Germinal center (tissue), 1 donor: ENCODE measurements around the gene FANCB.

Experiments
- DNase-seq: peaks from one replicate; pipeline ENCODE4 v3.0.0; 2012; ENCODE audit warnings: mixed read lengths, low spot score

Gene FANCB

DNA sequence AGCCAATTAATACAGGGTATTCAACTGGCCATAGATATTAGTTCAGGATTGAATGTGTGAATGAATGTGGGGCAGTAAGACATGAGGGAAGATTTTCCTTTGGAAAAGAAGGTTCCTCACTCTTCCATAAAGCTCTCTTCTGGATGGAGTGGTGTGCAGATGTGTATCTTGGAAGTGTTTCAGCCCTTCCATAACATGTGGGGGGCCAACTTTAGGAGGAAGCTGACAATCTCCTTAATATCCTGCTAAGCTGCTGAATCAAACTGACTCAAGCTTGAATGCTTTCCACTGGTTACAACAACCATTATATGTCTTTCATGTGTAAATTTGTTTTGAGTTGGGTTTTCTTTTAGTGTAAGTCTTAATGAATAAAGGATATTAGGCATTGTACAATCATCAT is 40.3 kb downstream of the FANCB start:
- no peak for DNase-seq

DNA sequence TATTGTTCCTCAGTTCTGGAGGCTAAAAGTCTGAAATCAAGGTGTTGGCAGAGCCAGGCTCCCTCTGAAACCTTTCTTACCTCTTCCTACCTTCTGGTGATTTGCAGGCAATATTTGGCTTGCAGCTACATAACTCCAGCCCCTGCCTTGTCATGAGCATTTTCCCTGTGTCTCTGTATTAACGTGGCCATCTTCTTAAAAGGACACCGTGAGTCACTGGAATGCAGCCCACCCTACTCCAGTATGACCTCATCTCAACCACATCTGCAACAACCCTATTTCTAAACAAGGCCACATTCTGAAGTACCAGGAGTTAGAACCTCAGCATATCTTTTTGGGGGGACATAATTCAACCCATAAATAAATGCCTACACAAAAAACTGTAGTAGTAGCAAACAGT is 40.7 kb downstream of the FANCB start:
- DNase-seq: no peak

DNA sequence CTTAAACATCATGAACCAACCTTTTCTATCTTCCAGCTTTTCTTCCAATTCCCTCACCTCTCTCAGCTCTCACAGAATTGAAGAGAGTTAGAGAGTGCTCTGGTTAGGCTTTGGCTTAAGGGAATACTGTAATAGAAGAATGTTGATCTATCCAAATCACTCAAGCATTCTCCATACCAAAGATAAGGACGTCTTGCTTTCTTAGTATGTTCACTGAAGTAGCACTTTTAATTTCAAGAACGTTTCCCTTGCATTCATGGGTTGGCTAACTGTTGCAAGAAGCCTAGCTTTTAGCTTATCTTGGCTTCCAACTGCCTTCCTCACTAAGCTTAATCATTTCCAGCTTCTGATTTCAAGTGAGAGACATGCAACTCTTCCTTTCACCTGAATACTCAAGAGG is 43.2 kb downstream of the FANCB start:
- no peak for DNase-seq

DNA sequence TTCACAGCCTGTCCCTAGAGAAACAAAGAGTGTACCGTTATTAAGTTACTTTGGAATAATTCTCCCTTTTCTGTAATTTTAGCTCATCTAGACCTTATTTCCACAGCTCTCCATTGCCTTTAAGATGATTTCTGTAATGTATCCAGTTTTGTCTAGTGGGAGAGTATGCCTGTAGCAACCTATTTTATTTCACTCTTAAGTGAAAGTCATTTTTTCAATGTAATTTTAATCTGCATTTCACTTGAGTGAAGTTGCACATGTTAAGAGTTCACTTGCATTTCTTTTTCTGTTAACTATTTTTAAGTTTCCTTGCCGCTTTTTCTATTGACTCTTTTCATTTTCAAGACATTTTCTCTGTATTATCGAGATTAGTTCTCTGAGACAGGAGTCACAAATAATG is 46.5 kb downstream of the FANCB start:
- no peak for DNase-seq

DNA sequence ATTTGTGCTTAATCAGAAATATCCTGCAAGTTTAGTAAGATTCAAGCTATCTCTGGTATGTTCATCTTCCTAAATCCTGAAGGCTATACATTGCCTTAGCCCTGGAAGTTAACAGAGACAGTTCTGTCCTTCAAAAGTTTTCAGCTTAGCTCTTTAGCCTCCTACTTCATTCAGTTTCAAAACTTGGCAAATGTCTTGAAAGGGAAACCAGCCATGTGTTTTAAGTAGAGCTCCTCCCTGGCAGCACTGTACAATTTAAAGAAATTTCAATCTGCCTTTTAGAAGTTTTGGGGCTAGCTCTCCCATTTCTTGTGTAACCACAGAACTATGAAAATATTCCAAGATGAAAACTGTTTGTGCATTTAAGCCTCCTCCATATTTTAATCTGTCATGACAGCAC is 47.0 kb downstream of the FANCB start:
- DNase-seq: no peak

DNA sequence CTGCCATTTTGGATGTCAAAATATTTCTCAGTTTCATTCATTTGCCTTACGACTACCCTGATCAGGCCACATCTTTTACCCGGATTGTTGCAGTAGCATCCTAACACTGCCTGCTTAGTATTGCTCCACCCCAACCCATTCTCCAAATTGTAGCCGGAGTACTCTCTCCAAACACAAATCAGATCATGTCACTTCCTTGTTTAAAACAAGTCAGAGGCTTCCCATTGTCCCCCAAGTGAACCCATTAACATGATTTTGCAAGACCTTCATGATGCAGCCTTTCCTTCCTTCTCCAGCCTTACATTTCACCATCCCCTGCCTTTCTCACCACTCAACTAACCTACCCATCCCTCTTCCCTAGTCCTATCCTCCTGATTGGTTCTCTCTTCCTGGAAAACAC is 53.1 kb downstream of the FANCB start:
- DNase-seq: no peak

GRCh38 chrX:14817571-14817970 is 55.3 kb downstream of the FANCB start:
- DNase-seq: no peak

DNA sequence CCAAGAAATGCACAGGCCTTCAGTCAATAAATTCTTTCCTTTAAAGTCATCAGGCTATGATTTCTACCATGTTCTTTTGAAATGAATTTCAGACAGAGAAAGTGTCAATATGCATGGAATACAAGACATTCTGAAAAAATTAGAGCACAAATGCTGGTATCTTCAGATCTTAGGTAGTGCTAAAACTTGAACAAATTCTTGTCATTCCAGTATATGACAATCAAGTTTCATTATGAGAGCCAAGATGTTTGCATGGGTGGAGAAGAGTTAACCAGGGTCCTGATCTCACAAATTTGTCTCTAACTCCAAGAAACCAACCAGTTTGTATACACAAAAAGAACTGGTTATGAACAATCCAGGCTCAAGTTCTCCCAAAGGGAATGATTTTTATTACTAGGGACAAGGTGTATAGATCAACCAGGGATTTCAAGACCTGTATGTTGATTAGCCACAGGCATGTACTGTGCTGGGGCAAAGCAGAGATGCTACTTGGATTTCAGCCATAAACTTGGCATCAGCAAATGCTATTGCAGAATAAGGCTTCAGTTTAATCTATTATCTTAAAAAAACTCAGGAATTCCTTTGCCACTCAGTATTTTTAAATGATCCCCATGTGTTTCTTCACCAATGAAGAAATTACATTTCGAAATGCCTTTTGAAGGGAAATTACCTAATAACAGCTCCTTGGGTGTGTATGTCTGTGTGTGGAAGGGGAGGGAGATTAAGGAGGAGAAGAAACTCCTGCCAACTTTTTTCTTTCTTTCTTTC is 69.7 kb downstream of the FANCB start:
- no peak for DNase-seq

DNA sequence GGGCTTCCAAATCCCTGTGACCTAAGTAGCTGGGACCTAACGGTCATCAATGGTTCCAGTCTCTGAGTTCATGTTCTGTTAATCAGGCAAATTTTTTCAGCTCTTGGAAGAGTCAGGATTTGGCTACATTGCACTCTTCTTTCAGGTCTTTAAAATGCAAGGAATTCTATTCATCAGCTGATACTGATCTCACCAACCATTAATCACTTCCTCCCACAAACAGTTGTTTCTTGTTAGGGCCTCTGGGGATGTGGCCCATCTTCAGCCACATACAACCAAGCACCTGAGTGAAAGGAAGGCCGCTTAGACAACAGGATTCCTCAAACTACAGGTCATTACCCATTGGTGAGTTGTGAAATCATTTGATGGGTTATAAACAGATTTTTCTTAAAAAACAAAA is 71.7 kb downstream of the FANCB start:
- DNase-seq: no peak

- DNase-seq: no peak
Observed at GRCh38 chrX:14798805-14799397, 74.0 kb downstream of the FANCB start.
